NT2/D1 (cell line): Measurements from ENCODE around the gene NRDC.

ENCODE experiments used
- DNase-seq: peaks from one replicate; pipeline ENCODE4 v3.0.0-alpha.2; 2011; ENCODE audit warnings: low read depth, low spot score
- H3K27me3 ChIP-seq: 2 replicates; pipeline ENCODE4 v1.6.0; 2011; ENCODE audit warnings: mild to moderate bottlenecking; ENCODE audit not compliant: insufficient read length, insufficient read depth
- H3K36me3 ChIP-seq: 2 replicates; pipeline ENCODE4 v1.6.1; 2011; ENCODE audit warnings: mild to moderate bottlenecking, low read length, mixed read lengths; ENCODE audit not compliant: insufficient read depth, insufficient read length
- H3K4me1 ChIP-seq: 2 replicates; pipeline ENCODE4 v1.5.1; 2011; ENCODE audit not compliant: insufficient read depth, insufficient read length
- H3K4me3 ChIP-seq: 2 replicates; pipeline ENCODE4 v1.5.1; 2011; ENCODE audit warnings: low read depth; ENCODE audit not compliant: insufficient read length
- H3K9ac ChIP-seq: 2 replicates; pipeline ENCODE4 v1.6.0; 2011; ENCODE audit warnings: low read depth; ENCODE audit not compliant: insufficient read length
- H3K9me3 ChIP-seq: 2 replicates; pipeline ENCODE4 v1.5.1; 2011; ENCODE audit warnings: mild to moderate bottlenecking, low read length; ENCODE audit not compliant: insufficient read depth
- SUZ12 ChIP-seq: IDR thresholded peaks from 2 replicates; pipeline ENCODE4 v1.6.1; 2011; ENCODE audit not compliant: insufficient read length, insufficient read depth; ENCODE audit errors: extremely low read depth
- YY1 ChIP-seq: IDR thresholded peaks from 2 replicates; pipeline ENCODE4 v1.6.1; 2011; ENCODE audit not compliant: insufficient read length, insufficient read depth
- ZNF274 ChIP-seq: IDR thresholded peaks from 2 replicates; pipeline ENCODE4 v1.6.1; 2011; ENCODE audit warnings: mild to moderate bottlenecking, low read depth, low read length

The NRDC gene

DNA sequence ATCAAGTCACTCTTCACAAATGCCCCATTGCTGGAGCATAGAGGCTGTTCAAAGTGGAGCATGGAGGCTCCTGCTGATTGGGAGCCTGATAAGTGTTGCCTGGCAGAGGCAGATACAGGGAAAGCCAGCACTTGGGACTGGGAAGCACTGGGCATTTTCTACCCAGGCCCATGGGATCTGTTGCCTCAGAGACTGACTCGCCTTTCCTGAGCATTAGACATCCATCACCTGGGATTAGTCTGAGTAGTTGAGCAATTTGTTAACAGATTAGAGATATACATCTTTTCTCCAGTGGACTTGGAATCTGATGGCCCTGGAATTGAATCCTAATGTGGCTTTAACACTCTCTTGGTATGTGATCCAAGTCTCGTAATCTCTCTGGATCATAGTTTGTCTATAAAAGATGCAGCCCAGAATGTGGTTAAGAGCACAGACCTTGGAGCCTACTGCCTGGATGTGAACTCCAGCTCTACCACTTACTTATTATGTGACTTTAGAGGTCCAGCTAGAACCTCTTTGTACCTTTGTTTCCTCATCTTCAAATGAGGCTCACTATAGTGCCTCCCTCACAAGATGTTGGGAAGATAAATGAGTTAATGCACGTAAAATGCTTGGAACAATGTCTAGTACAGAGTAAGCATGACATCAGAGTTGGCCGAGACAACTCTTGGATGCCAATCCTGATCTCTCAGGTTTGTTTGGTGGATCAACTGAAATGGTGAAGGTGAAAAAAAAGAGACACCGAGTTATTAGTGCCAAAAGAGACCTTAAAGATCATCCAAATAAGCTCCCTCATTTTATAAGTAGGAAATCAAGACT, 38.3 kb upstream of the NRDC start:
- Histone ChIP-seq H3K27me3 (no peaks in the 10 kb centered on the region), H3K36me3 (peaks cover 59% of the 10 kb centered on the region), H3K9ac (no peak overlapping the region), H3K4me1 (peaks cover 7% of the 10 kb centered on the region), H3K4me3 (no peak overlapping the region), H3K9me3 (no peaks in the 10 kb centered on the region)
- TF ChIP-seq YY1: no peak
- no peak for TF ChIP-seq ZNF274
- no peak for TF ChIP-seq SUZ12
- DNase-seq: no peak

- H3K4me3 ChIP-seq: no peak overlapping the region
- no peaks in the 10 kb centered on the region for H3K9me3 ChIP-seq
- no peaks in the 10 kb centered on the region for H3K27me3 ChIP-seq
- H3K9ac ChIP-seq: no peak overlapping the region
- TF ChIP-seq SUZ12 (no peak), YY1 (no peak), ZNF274 (no peak)
- peaks cover 59% of the 10 kb centered on the region for H3K36me3 ChIP-seq
- peaks cover 9% of the 10 kb centered on the region for H3K4me1 ChIP-seq
- no peak for DNase-seq
These were observed 37.4 kb upstream of the NRDC start for GRCh38 chr1:51915951-51916350.

DNA sequence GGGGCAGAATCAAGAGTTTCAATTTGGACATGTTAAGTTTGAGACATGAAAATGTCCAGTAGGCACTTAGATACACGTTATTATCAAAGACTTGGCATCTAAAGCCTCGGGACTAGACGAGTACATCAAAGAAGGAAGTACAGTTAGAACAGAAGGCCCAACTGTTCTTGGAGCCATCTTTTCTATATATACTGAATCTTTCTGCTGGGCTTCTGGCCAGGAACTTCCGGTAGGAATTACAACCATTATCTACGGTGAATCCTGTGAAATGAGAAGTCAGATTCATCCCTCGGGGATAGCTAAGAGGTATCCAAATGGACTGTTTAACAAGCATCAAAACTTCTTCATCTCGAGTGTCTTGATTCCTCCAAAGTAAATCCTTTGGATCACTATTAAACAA, 34.4 kb upstream of the NRDC start:
- Histone ChIP-seq H3K9ac (no peak overlapping the region), H3K9me3 (no peaks in the 10 kb centered on the region), H3K27me3 (no peaks in the 10 kb centered on the region), H3K4me1 (peaks cover 8% of the 10 kb centered on the region), H3K36me3 (peaks cover 42% of the 10 kb centered on the region), H3K4me3 (no peak overlapping the region)
- TF ChIP-seq YY1 (no peak), SUZ12 (no peak), ZNF274 (no peak)
- DNase-seq: no peak

- no peak for TF ChIP-seq ZNF274
- no peak for TF ChIP-seq SUZ12
- TF ChIP-seq YY1: no peak
- H3K27me3 ChIP-seq: no peaks in the 10 kb centered on the region
These were observed 31.9 kb upstream of the NRDC start for GRCh38 chr1:51910221-51911000.

GRCh38 chr1:51908499-51908898, 30.0 kb upstream of the NRDC start:
- Histone ChIP-seq H3K9ac (no peak overlapping the region), H3K4me3 (no peak overlapping the region), H3K27me3 (no peaks in the 10 kb centered on the region), H3K36me3 (peaks cover 4% of the 10 kb centered on the region), H3K9me3 (no peaks in the 10 kb centered on the region), H3K4me1 (peaks cover 8% of the 10 kb centered on the region)
- TF ChIP-seq ZNF274 (no peak), SUZ12 (no peak), YY1 (no peak)
- DNase-seq: no peak

More at GRCh38 chr1:51910221-51911000, 31.9 kb upstream of the NRDC start:
- peak; percentile 59 for DNase-seq
- H3K4me3 ChIP-seq: no peak overlapping the region
- no peaks in the 10 kb centered on the region for H3K9me3 ChIP-seq
- H3K36me3 ChIP-seq: peaks cover 22% of the 10 kb centered on the region
- H3K9ac ChIP-seq: no peak overlapping the region
- H3K4me1 ChIP-seq: peaks cover 8% of the 10 kb centered on the region

GRCh38 chr1:51907079-51907702, 28.7 kb upstream of the NRDC start:
- H3K27me3 ChIP-seq: no peaks in the 10 kb centered on the region
- H3K9me3 ChIP-seq: no peaks in the 10 kb centered on the region
- no peak overlapping the region for H3K9ac ChIP-seq
- H3K36me3 ChIP-seq: peaks cover 4% of the 10 kb centered on the region
- no peak for DNase-seq
- no peak for TF ChIP-seq SUZ12
- TF ChIP-seq ZNF274: no peak
- no peak for TF ChIP-seq YY1
- H3K4me3 ChIP-seq: no peak overlapping the region
- peaks cover 8% of the 10 kb centered on the region for H3K4me1 ChIP-seq
